Esophagus mucosa (tissue), 1 donor: Measurements from ENCODE around the gene SAMD9L. TPM values are rescaled to one million over a fixed set of nuclear protein-coding genes. Genes with fewer than 3 reads are reported as not detected.
"Not testable (repeated sequence)": the region's sequence is repeated elsewhere in the genome, so short reads cannot be mapped to it uniquely, and the experiment has no call there.

ENCODE experiments used
- ATAC-seq: fragments of 200-7000 bp; cut with Tn5 transposase; one replicate; pipeline ENCODE4 v1.9.1; 2020
- total RNA-seq: library from RNA; stranded (reverse); gene quantifications from one replicate; pipeline ENCODE4 v1.2.4, GENCODE V29; 2023
- donor health status: DM: yes; HTN: yes; CAD: no.

The SAMD9L gene
- total RNA-seq, 1 donor from 2014 or later: 4.6 TPM

DNA sequence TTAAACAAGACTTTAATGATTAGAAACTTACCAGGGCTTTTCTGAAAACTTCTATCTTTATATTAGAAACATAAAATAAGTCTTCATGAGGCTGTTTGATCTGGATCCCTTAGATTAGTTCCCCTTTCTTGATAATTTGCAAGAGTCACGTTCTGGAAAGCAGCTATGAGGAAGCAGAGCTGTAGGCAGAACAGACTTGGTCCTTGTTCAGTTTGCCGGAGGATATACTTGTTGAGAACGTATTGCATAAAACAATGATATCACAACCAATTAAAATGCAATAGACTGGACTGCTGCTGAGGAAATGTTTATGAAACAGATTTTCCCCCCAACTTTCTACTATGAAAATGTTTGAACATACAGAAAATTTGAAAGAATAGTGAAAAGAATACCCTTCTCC, 2.8 kb downstream of the SAMD9L start:
- ATAC-seq: no peak

- ATAC-seq: no peak
Observed at GRCh38 chr7:93142127-93142526, 6.1 kb downstream of the SAMD9L start.

- ATAC-seq: no peak
Observed at GRCh38 chr7:93140582-93141191, 7.5 kb downstream of the SAMD9L start.

GRCh38 chr7:93138576-93138975, 9.6 kb downstream of the SAMD9L start:
- no peak for ATAC-seq

- ATAC-seq: no peak
Observed at GRCh38 chr7:93133005-93133404, 15.2 kb downstream of the SAMD9L start.

- ATAC-seq: no peak
Observed at GRCh38 chr7:93132216-93132615, 16.0 kb downstream of the SAMD9L start.

DNA sequence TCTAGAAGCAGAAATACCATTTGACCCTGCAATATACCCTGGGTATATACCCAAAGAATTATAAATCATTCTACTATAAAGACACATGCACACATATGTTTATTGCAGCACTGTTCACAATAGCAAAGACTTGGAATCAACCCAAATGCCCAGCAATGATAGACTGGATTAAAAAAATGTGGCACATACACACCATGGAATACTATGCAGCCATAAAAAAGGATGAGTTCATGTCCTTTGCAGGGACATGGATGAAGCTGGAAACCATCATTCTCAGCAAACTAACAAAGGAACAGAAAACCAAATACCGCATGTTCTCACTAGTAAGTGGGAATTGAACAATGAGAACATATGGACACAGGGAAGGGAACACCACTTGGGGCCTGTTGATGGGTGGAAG, 21.2 kb downstream of the SAMD9L start:
- ATAC-seq: not testable (repeated sequence)

DNA sequence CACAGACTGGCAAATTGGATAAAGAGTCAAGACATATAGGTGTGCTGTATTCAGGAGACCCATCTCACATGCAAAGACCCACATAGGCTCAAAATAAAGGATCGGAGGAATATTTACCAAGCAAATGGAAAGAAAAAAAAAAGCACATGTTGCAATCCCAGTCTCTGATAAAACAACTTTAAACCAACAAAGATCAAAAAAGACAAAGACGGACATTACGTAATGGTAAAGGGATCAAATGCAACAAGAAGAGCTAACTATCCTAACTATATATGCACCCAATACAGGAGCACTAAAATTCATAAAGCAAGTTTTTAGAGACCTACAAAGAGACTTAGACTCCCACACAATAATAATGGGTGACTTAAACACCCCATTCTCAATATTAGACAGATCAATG, 24.7 kb downstream of the SAMD9L start:
- not testable (repeated sequence) for ATAC-seq

DNA sequence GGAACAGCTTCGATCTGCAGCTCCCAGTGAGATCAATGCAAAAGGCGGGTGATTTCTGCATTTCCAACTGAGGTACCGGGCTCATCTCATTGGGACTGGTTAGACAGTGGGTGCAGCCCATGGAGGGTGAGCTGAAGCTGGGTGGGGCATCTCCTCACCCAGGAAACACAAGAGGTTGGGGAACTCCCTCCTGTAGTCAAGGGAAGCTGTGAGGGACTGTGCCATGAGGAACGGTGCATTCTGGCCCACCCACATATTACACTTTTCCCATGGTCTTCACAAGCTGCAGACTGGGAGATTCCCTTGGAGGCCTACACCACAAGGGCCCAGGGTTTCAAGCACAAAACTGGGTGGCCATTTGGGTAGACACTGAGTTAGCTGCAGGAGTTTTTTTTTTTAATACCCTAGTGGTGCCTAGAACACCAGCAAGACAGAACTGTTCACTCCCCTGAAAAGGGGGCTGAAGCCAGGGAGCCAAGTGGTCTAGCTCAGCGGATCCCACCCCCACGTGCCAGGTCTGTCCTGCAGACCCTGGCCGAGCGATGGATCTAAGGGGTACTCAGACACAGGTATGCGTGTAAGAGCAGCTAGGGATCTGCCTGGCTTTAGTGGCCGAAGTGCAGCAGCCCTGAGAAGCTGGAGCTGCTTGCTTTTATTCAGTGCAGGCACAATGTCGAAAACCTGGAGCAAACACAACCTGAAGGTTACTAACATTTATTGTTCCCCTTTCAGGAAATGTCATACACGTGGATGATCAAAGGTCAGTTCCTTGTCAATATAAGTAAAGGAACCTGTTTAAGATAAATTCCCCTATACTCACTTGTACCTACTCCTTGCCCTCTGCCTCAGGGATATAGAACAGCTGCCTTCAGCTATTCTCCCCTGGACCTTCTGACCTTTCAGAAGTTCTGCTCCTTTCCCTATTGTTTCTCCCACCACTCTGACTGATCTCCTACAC, 27.3 kb downstream of the SAMD9L start:
- peak; percentile 23 for ATAC-seq

DNA sequence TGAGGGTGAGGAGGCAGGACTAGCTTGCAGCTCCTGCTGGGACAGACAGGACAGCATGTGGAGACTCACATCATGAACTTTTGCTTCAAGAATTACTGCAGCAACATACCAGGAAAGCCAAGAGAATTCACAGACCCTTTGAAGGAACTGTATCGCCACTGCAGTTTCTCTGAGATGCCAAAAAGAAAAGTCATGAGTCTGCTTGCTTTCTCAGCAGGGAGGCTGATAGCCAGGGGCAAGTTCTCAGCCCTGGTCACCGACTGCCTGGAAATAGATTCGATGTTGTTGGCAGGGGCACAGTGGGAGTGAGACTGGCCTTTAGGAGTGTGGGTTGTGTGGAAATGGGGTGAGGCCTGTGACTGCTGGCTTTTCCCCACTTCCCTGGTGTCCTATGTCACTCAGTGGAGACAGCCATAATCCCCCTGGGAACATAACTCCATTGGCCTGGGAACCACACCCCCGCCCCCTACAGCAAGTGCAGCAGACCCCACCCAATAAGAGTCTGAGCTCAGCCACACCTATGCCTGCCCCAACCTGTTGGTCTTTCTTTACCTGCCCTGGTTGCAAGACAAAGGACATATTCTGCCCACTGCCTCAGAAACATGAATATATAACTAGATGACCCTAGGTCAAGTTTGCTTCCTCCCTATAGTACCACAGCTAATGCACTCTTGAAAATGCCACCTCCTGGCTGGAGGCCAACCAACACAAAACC, 28.8 kb downstream of the SAMD9L start:
- ATAC-seq: peak; percentile 82

GRCh38 chr7:93117852-93118530, 30.2 kb downstream of the SAMD9L start, which contains the start of gene SAMD9:
Gene SAMD9 (minus strand): TSS chr7:93117979. CDS start chr7:93106097, 11,882 bp downstream.
- ATAC-seq: peak; percentile 72

DNA sequence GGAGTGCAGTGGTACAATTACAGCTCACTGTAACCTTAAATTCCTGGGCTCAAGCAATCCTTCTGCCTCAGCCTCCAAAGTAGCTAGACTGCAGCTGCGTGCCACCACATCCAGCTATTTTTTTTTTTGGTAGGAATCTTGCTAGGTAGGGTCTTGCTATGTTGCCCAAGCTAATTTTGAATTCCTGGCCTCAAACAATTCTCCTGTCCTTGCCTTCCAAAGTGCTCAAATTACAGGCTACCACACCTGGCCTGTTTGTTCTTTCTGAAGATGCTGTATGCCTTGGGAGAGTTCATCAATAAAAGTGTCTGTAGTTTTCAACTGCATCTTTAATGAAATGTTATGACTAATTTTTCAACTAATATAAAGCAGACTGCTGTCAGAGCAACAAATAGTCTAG, 30.9 kb downstream of the SAMD9L start:
- ATAC-seq: no peak

- peak; percentile 95 for ATAC-seq
Observed at GRCh38 chr7:93115796-93116195, 32.4 kb downstream of the SAMD9L start.

- no peak for ATAC-seq
Observed at GRCh38 chr7:93108003-93108402, 40.2 kb downstream of the SAMD9L start.

DNA sequence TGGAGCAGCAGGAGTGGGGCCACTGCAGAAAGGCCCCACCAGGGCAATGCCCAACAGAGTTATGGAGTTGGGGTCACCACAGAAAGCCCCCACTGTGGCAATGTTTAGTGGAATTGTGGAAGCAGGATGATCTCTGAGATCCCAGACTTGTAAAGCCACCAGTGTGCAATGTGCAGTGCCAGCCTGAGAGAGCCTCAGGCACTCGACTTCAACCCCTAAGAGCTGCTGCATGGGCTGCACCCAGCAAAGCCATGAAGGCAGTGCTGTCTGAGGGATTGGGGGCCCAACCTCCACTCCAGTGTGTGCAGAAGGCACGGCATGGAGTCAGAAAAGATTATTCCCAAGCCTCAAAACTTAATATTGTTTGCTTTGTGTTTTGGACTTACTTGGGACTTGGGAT, 50.8 kb downstream of the SAMD9L start:
- no peak for ATAC-seq

DNA sequence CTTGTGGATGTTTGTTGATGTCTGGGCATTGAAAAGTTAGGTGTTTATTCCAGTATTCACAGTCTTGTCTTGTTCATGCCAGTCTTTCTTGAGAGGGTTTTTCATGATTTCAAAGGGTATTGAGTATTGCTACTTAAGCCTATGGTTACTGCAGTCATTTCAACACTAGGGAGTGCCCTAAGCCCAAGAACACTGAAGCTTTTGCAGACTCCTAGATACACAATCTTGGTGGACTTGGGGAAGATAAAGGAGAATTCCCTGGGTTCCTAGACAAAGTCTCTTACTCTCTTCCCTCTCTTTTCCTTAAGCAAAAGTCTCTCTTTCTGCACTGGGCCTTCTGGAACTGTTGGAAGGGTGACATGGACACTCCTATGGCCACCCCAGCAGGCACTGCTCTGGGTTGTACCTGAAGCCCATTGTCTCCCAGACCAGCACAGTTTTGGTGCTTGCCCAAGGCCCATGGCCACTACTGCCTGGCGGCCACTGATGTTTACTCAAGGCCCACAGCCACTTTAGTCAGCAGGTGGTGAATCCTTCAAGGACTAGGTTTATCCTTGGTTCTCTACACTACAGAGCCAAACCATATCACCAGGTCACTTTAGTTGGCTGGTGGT, 55.3 kb downstream of the SAMD9L start:
- peak; percentile 78 for ATAC-seq

Other genes starting within 250 kb of the SAMD9L start
- gene SAMD9, start 30.4 kb downstream of the SAMD9L start, total RNA-seq: 50.9 TPM
- gene HEPACAM2, start 78.1 kb upstream of the SAMD9L start, total RNA-seq: not detected
- 16.5 TPM for gene VPS50, start 84.0 kb upstream of the SAMD9L start, total RNA-seq